Jurkat, Clone E6-1 (cell line): Measurements from ENCODE around the gene PRUNE1. TPM values are rescaled to one million over a fixed set of nuclear protein-coding genes. Genes with fewer than 3 reads are reported as not detected.

ENCODE experiments used
- DNase-seq: peaks from one replicate; pipeline ENCODE4 v3.0.0-alpha.2; 2011; ENCODE audit warnings: low read depth, low spot score
- H3K4me3 ChIP-seq: 2 replicates; pipeline ENCODE4 v1.5.1; 2011; ENCODE audit warnings: mild to moderate bottlenecking, low read length, control low read depth, moderate library complexity
- polyA plus RNA-seq: library from polyadenylated mRNA; unstranded; fragments of >200 nt; gene quantifications from one replicate; pipeline ENCODE4 v1.2.1, GENCODE V29; 2012; ENCODE audit warnings: missing spikeins; ENCODE audit not compliant: insufficient read length, insufficient read depth

PRUNE1 gene, protein sequence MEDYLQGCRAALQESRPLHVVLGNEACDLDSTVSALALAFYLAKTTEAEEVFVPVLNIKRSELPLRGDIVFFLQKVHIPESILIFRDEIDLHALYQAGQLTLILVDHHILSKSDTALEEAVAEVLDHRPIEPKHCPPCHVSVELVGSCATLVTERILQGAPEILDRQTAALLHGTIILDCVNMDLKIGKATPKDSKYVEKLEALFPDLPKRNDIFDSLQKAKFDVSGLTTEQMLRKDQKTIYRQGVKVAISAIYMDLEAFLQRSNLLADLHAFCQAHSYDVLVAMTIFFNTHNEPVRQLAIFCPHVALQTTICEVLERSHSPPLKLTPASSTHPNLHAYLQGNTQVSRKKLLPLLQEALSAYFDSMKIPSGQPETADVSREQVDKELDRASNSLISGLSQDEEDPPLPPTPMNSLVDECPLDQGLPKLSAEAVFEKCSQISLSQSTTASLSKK
- polyA plus RNA-seq = 37.0 TPM

DNA sequence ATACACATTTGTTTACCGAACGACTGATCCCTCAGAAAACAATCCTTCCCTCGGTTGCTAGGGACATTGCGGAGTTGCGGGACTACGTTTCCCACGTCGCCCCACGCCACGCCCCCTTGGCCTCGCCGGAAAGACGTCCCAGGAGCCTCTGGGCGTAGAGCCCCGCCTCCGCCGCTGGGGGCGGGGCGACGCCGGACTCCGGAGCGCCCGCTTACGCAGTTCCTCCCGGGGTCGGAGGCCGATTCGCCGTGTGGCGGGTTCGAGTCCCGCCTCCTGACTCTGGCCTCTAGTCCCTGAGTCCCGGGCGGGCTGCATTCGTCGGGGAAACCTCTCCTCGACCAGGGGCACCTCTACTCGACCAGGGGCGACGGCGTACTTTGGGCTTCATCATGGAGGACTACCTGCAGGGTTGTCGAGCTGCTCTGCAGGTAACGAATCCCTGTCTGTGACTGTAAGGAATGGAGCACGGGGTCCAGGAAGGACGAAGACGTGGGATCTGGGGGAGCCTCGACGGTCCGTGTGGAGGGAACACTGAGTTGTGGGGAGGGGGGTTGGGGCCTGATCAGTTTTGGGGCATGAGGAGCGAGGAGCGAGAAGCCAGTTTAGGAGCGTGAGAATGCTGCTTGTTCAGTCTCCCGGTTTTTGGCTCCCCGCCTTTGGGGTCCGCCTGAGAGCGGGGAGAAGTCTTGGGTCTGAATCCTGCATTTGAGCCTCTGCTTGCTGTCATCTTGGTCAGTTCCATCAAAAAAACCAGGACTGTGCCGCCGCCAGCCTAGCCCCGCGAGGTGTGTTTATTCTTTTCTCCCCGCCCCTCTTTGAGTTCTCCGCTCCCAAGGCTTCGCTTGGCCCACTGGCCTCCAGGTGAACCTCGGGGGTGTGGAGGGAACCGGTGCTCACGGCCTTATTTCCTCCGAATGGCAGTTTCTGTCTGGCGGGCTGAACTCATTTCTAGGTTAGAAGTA, at the start of gene PRUNE1:
PRUNE1 (plus strand) TSS at position 206 of the 962 bp plus-strand sequence; CDS start at position 390, 184 bp downstream.
- peak within 1 kb of the TSS; percentile 99 for H3K4me3 ChIP-seq
- DNase-seq = peak; percentile 93

DNA sequence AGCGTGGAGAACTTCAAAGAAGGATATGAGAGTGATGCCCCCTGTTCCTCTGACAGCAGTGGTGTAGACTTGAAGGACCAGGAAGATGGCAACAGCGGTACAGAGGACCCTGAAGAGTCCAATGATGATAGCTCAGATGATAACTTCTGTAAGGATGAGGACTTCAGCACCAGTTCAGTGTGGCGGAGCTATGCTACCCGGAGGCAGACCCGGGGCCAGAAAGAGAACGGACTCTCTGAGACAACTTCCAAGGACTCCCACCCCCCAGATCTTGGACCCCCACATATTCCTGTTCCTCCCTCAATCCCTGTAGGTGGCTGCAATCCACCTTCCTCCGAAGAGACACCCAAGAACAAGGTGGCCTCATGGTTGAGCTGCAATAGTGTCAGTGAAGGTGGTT, 47.6 kb upstream of the PRUNE1 start:
- no peak overlapping the region for H3K4me3 ChIP-seq
- no peak for DNase-seq

GRCh38 chr1:150961756-150962155, 46.5 kb upstream of the PRUNE1 start:
- no peak for DNase-seq
- H3K4me3 ChIP-seq = no peak overlapping the region

DNA sequence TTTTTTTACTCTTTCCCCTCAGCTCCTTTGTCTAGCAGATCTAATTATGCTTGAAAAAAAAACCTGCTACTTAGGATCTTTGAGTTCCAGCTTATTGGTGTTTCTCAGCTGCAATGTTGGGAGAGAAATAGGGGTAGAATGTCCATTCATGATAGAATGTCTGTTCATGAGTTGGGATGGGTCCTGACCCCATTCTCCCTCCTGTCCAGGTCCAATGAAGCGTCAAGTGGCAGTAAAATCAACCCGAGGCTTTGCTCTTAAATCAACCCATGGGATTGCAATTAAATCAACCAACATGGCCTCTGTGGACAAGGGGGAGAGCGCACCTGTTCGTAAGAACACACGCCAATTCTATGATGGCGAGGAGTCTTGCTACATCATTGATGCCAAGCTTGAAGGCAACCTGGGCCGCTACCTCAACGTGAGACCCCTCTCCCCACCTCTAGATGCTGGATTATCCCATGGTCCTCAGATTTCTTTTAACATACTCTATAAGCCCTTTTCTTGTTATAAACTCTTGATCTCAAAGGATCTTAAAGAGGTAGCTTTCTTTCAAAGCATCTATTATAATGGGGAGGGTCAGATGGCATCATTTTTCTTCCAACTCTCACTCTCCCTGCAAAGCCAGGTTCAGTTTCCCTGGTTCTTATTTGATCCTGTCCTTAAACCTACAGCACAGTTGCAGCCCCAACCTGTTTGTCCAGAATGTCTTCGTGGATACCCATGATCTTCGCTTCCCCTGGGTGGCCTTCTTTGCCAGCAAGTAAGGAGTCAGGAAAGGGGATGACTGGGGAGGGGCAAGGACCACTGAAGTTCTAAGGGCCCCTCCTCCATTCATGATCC, 44.7 kb upstream of the PRUNE1 start:
- no peak overlapping the region for H3K4me3 ChIP-seq
- no peak for DNase-seq

- H3K4me3 ChIP-seq = no peak overlapping the region
- no peak for DNase-seq
Observed at GRCh38 chr1:150964164-150964489, 44.1 kb upstream of the PRUNE1 start.

DNA sequence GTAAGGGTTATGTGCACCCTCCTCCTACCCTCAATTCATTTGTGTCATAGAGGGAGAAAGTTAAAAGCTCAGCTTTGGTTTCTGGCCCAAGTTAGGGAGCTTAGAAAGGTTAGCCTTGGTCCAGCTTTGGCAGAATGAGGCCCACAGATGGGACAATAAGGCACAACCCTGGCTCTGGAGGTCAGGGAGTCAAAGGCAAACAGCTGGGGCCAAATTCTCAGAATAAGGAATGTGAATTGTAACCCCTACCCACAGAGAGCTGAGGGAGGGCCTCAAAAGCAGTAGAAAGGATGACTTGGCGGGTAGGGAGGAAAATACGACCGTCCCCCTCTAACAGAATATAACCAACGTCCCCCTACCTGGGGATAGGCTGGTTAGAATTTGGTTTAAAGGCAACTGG, 42.6 kb upstream of the PRUNE1 start:
- no peak for DNase-seq
- no peak overlapping the region for H3K4me3 ChIP-seq

GRCh38 chr1:150966011-150966410, 42.2 kb upstream of the PRUNE1 start:
- no peak overlapping the region for H3K4me3 ChIP-seq
- no peak for DNase-seq

- DNase-seq = no peak
- no peak overlapping the region for H3K4me3 ChIP-seq
Observed at GRCh38 chr1:150967936-150968335, 40.3 kb upstream of the PRUNE1 start.

DNA sequence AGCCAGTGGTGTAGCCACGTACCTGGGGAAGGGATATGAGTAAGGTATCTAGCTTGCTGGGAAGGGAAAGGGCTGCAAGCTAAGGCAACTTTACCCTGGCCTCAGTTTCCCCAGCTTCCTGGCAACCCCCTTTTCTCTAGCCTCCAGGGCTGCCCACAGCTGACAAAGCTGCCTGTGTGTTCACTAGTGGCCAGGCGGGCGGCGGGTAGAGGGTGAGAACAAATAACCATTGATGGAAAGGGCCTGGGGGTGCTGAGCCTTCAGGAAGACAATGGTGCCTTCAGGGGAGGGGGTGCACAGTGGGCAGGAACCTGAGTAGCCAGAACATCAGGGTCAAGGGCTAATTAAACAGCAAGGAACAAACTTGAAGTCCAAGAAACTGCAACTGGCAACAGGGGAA, 39.8 kb upstream of the PRUNE1 start:
- no peak for DNase-seq
- no peak overlapping the region for H3K4me3 ChIP-seq

DNA sequence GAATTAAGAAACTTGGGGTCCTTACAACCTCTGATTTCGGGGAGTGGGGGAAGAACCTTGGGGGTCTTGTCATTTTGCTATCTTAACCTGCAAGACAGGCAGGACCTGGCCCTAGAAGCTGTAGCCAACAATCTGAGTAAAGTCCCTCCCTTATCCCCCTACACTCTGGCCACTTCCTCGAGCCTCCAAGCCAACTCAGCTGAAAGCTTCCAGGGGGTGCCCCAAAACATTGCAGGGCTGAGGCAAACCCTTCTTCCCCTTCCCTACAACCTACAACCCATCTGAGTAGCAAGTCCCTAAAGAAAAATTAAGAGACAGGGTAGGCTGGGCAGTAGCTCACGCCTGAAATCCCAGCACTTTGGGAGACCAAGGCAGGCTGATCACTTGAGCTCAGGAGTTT, 38.6 kb upstream of the PRUNE1 start:
- H3K4me3 ChIP-seq = no peak overlapping the region
- no peak for DNase-seq

DNA sequence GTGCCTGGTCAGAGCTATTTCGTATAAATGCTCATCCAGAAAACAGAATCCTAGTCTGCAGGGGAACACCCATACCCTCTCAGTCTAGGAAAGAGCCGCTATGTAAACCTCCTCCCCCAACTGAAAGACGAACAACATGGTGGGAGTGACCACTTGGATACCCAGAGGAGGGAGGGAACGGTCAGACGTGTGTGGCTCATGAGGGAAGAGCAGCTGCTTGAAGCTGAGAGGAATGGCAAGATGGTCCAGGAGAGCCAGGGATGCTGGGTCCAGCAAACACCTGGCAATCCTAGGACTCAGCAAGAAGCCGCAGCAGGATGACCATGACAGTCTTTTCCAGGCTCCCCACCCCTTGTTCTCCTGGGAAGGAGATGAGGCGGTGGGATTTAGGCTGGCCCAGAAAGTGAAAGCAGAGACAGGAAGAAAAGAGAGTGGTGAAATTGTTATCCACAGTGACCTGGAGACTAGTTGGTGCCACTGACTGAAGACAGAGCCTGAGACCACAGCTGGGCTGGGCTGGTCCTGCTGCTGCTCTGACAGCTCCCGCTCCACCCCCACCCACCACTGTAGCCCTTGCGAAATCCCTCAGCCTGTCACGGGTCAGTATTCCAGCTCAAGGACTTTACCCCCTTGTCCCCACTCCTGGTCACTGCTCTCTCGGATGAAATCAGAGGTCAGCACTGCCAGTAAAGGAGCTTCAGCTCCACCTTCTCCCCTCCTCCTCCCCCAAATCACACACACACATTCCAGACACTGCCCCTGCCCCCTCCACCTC, 37.3 kb upstream of the PRUNE1 start:
- no peak for DNase-seq
- H3K4me3 ChIP-seq = no peak overlapping the region

- H3K4me3 ChIP-seq = no peak overlapping the region
- no peak for DNase-seq
Observed at GRCh38 chr1:150971583-150972416, 36.4 kb upstream of the PRUNE1 start.

DNA sequence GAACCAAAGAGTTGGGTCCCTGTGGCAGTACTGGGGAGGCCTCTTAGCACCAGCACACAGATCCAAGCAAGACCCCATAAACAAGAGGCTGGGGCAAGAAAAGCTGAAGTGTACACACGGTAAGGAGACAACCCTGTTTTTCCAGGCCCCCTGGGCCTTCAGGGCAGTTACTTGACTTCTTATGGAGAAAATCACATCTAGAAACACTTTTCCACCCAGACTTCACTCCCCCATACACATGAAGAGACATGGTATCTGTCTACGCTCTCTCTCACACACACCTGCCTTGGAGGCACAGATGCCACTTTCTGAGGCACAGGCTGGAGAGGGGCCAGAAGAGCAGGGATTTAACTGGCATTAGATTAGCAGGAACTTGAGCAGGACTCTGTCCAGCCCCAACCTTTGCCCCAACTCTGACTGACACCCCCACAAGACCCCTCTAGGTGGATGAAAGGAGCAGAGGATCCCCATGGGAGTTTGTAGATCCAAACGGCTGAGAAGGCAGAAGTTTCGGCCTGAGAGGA, 35.8 kb upstream of the PRUNE1 start:
- DNase-seq = no peak
- no peak overlapping the region for H3K4me3 ChIP-seq

DNA sequence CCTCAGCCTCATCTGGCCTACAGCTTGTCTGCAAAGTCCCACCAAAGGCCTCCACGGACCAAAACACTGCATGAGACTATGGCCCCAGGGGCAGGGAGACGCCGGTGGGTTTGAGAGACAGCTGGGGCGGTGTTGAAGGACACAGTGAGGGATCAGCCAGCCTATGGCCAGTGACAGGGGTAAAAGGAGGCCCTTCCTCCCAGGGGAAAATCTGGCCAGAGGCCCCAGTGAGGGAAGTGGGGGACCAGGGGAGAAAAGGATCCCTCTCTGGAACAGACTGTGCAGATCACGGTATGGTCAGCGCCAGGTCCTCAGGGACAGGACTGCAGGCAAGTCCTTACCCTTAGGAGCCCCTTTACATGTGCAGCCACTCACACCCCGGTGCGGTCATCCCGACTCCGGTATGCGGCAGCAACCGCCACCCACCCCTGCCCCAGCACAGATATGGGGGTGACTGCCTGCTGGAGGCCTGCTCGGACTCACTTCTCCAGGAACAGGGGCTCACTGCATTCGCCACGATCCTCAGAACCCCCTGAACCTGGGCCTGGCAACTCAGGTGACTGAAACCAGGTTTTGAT, 34.9 kb upstream of the PRUNE1 start:
- DNase-seq = no peak
- H3K4me3 ChIP-seq = peak overlapping the region; percentile 84

GRCh38 chr1:150973836-150974579, 34.2 kb upstream of the PRUNE1 start:
- H3K4me3 ChIP-seq = peak overlapping the region; percentile 84
- peak; percentile 22 for DNase-seq
